Measurements from ENCODE around the gene STAG3. TPM values are rescaled to one million over a fixed set of nuclear protein-coding genes. Genes with fewer than 3 reads are reported as not detected.

Gene STAG3
- total and polyA plus RNA-seq, 8 donors: 0.19 to 1.2 (median 0.98) TPM

DNA sequence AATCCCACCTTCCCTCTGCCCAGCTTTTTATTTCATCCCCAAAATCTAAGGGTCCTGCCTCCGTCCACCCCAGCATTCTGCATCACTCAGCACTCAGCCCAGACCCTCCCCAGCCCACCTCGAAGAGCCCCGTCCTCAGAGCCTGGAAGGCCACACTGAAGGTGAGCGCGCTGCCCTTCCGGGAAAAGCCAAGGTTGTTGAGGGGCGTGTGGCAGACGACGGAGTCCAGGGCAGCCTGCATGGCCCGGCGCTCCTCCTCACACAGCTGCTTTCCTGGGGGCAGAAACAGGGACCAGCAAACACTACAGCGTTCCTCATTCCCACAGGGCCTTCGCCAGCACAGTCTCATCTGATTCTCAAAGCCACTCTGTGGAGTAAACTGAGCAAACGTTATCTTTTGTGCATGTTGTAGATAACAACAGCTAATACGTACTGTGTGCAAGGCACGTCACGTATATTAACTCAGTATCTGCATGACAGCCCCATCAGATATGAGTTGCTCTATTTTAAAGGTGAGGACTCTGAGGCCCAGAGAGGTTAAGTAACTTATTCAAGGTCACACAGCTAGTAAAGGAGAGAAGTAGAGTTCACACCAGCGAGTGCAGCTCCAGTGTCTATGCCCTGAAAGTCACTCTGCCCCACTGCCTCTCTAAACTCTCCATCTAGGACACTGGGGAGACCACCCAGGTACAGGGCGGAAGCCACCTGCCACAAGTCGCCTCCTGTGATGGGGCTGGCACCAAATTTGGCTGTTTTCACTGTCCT is 22.0 kb upstream of the STAG3 start:
- FAIRE-seq: no peak
- 76 to 78% methylated on average over 20 of the region's 20 CpGs for WGBS, 2 donors
- intact Hi-C loops (cut with DNase I): no loop called here

GRCh38 chr7:100156331-100157068 is 21.2 kb upstream of the STAG3 start:
- Histone ChIP-seq H3K9me3 (no peaks in the 10 kb centered on the region), H3K27me3 (no peaks in the 10 kb centered on the region), H3K36me3 (no peaks in the 10 kb centered on the region), H3K4me1 (peaks cover 0 to 6% (median 0%) of the 10 kb centered on the region in 3 donors), H3K4me3 (no peak overlapping the region), H3K27ac (no peak overlapping the region)
- WGBS, 2 donors: 87 to 92% methylated on average over 16 of the region's 16 CpGs
- no peak for TF ChIP-seq CTCF (IDR thresholded peaks at IDR 0.05)
- ATAC-seq: no peak
- intact Hi-C loops (cut with DNase I): no loop called here
- FAIRE-seq: no peak
- no peak for DNase-seq

More for the DNA sequence above, 22.0 kb upstream of the STAG3 start:
- TF ChIP-seq CTCF (IDR thresholded peaks at IDR 0.05): no peak
- Histone ChIP-seq H3K27me3 (no peaks in the 10 kb centered on the region), H3K9me3 (no peaks in the 10 kb centered on the region), H3K27ac (no peak overlapping the region), H3K4me3 (no peak overlapping the region), H3K4me1 (peaks cover 0 to 6% (median 0%) of the 10 kb centered on the region in 3 donors), H3K36me3 (no peaks in the 10 kb centered on the region)
- ATAC-seq (no peak), DNase-seq (no peak)

GRCh38 chr7:100157069-100157333 is 20.7 kb upstream of the STAG3 start:
- H3K27ac ChIP-seq: no peak overlapping the region
- no peak for TF ChIP-seq CTCF (IDR thresholded peaks at IDR 0.05)
- intact Hi-C loops (cut with DNase I): no loop called here
- peaks cover 0 to 6% (median 0%) of the 10 kb centered on the region in 3 donors for H3K4me1 ChIP-seq
- no peak for ATAC-seq
- no peaks in the 10 kb centered on the region for H3K36me3 ChIP-seq
- WGBS, 2 donors: 70 to 76% methylated on average over 5 of the region's 5 CpGs
- H3K9me3 ChIP-seq: no peaks in the 10 kb centered on the region
- no peak for DNase-seq
- H3K4me3 ChIP-seq: peak overlapping the region in 1 of 4 donors; percentile 77
- no peak for FAIRE-seq
- no peaks in the 10 kb centered on the region for H3K27me3 ChIP-seq

DNA sequence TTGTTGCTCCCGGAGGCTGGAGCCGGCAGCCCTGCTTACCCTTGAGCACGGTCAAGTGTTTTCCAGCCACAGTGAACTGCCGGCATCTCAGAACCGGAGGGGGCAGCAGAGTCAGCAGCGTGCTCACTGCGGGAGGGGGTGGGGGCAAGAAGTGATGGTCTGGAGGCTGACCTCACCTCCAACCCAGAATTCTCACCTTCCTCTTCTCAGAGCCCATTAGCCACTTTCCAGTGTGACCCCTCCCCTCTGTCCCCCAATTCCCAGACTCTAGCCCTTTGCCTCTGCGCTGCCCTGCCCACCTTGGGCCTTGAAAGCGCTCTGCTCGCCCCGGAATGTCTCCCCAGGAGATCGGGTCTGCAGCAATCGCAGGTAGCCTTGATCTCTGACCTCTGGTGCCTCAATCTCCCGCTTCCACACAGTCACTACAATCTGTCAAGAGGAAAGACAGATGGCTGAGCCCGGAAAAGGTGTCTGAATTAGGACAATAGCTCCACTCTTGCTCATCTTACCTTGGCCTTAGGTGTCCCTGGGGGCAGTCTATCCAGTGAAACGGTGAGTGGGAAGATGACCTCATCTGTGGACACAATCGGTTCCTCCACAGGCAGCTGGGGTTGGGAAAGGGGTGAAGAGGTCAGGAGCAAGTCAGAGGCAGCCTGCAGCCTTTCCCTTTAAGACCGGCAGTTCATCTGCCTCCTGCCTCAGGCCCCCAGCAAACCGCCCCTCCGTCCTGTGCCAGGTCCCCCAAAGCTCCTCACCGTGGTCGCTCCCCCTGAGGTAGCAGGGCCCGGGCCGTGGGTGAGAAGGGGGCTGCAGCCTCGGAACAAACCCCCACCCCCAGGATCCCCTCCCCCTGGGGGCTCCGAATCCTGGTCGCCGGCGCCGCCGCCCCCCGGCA is 20.1 kb upstream of the STAG3 start:
- no peaks in the 10 kb centered on the region for H3K9me3 ChIP-seq
- H3K27ac ChIP-seq: peak overlapping the region in 3 of 4 donors; percentile 53 to 69 (median 53)
- intact Hi-C loops (cut with DNase I): no loop called here
- H3K36me3 ChIP-seq: no peaks in the 10 kb centered on the region
- WGBS, 2 donors: 14 to 17% methylated on average over 28 to 32 of the region's 32 CpGs
- peaks cover 0 to 6% (median 0%) of the 10 kb centered on the region in 3 donors for H3K4me1 ChIP-seq
- ATAC-seq (peak; percentile 22 to 57 (median 40)), FAIRE-seq (no peak), DNase-seq (peak in 3 of 6 donors; percentile 37 to 78 (median 38))
- peak overlapping the region; percentile 71 to 95 (median 80) for H3K4me3 ChIP-seq
- TF ChIP-seq CTCF (IDR thresholded peaks at IDR 0.05): no peak
- H3K27me3 ChIP-seq: no peaks in the 10 kb centered on the region

Measured in pancreas (tissue), 10 donors.